Activated T-cell treated with anti-CD3 and anti-CD28 coated beads, Interleukin-2, amount 50 U/mL, for 4 hours (primary cell): ENCODE results near the gene WDR59. TPM values are rescaled to one million over a fixed set of nuclear protein-coding genes. Genes with fewer than 3 reads are reported as not detected.

Experiments
- ATAC-seq, 2 donors: fragments of 200-7000 bp; cut with Tn5 transposase; one replicate each; pipeline ENCODE4 v1.10.0; 2021
- DNase-seq: peaks from one replicate; pipeline ENCODE4 v3.0.0-alpha.2; 2020
- H3K27me3 Mint-ChIP-seq: one replicate; pipeline ENCODE4 v1.8.0; 2021; ENCODE audit warnings: low read depth, mixed read lengths
- H3K36me3 Mint-ChIP-seq: one replicate; pipeline ENCODE4 v1.8.0; 2022; ENCODE audit warnings: mixed read lengths; ENCODE audit not compliant: insufficient read depth
- H3K4me1 Mint-ChIP-seq: one replicate; pipeline ENCODE4 v1.8.0; 2021; ENCODE audit warnings: low read depth, mixed read lengths
- H3K4me3 Mint-ChIP-seq: one replicate; pipeline ENCODE4 v1.8.0; 2021; ENCODE audit warnings: mild to moderate bottlenecking, moderate library complexity, mixed read lengths
- H3K9me3 Mint-ChIP-seq: one replicate; pipeline ENCODE4 v1.8.0; 2021; ENCODE audit warnings: mixed read lengths
- total RNA-seq, 3 donors: library from RNA; stranded (reverse); gene quantifications; one replicate each; pipeline ENCODE4 v1.2.1, GENCODE V29; 2021

WDR59 gene
- total RNA-seq, 3 donors from 2014 or later, result 49.3 to 61.8 (median 58.4) TPM

GRCh38 chr16:74888888-74889287, 96.0 kb downstream of the WDR59 start:
- ATAC-seq (no peak), DNase-seq (no peak)
- H3K9me3 Mint-ChIP-seq, result no peaks in the 10 kb centered on the region
- H3K27me3 Mint-ChIP-seq, result no peaks in the 10 kb centered on the region
- H3K4me3 Mint-ChIP-seq, result no peak overlapping the region
- peaks cover 57% of the 10 kb centered on the region for H3K36me3 Mint-ChIP-seq
- peaks cover 10% of the 10 kb centered on the region for H3K4me1 Mint-ChIP-seq

DNA sequence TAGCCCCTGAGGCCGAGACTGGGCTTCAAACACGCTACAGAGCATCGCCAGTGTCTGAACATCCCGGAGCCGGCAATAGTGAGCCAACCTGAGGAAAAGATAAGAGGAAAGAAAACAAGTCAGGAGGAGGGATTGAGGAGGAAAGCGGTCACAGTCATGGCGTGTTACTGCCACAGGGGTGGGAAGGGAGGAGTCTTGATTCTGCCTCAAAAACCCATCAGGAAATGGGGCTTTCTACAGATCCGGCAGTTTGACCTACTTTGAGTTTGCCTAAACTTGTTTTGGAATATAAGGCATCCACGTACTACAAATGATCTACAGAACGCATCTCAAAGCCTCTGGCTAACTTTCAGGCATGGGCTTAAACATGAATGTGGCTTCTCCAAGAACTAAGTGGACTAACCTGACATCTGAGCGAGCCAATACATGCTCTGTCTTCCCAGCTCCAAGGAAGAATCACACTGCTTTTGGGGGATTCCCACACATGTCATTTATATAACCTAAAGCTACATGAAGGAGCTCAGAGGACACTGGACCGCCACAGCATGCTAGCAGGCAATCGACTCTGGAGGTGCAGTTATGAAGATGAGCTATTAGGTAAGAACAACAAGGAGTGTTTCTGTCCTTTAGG, 96.6 kb downstream of the WDR59 start:
- DNase-seq (no peak), ATAC-seq (no peak)
- H3K27me3 Mint-ChIP-seq, result no peaks in the 10 kb centered on the region
- H3K4me3 Mint-ChIP-seq, result peak overlapping the region; percentile 35
- H3K36me3 Mint-ChIP-seq, result peaks cover 58% of the 10 kb centered on the region
- H3K9me3 Mint-ChIP-seq, result no peaks in the 10 kb centered on the region
- peaks cover 10% of the 10 kb centered on the region for H3K4me1 Mint-ChIP-seq

DNA sequence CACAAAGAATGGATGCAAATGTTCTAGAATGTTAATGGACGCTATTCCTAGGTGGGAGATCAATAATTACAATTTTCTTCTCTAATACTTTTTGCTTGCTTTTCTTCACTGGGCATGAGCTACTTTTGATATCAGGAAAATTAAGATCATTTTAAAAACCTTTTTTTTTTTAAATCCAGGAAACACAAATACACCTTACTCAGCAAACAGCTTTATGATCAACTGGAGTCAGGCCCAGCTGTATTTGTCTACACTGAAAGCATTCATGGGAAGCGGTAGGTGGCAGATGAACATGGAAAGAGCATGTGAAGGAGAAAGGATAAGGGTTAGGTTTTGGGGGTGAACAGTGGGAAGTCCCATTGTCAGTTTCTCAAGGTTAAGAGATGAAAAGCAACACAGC, 97.8 kb downstream of the WDR59 start:
- Mint-ChIP-seq H3K27me3 (no peaks in the 10 kb centered on the region), H3K9me3 (no peaks in the 10 kb centered on the region), H3K4me1 (peaks cover 10% of the 10 kb centered on the region), H3K4me3 (no peak overlapping the region), H3K36me3 (peaks cover 55% of the 10 kb centered on the region)
- DNase-seq (no peak), ATAC-seq (no peak)

- Mint-ChIP-seq H3K36me3 (peaks cover 33% of the 10 kb centered on the region), H3K27me3 (no peaks in the 10 kb centered on the region), H3K9me3 (no peaks in the 10 kb centered on the region), H3K4me3 (no peak overlapping the region), H3K4me1 (peaks cover 4% of the 10 kb centered on the region)
- DNase-seq (no peak), ATAC-seq (no peak)
Observed at GRCh38 chr16:74877706-74878105, 107.2 kb downstream of the WDR59 start.

DNA sequence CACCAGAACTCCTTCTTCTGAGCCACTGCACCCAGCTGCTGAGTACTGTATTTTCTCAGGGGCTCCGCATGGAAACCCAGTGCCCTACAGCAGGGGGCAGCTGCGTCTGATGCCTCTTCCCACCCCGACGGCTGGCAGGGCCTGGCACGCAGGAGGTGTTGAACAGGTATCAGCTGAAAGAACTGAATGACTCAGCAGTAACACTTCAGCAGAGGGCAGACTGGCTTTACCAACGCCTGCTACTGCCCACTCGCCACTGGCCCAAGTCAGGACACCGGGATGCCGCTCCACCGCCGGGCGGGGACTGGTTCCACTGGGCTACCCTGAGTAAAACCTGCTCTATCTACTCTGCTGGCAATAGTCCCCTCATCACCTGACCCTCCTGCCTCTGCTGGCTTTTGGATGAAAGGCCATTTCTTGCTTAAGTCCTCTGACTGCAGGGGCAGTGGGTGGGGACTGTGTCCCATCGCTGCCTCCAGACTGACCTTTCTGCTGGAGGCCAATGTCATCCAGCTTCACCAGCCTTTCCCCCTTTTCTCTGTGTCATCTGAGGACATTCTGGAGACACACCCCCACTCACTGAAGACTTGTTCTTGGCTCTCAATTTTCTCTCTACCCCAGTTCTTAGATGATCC, 109.9 kb downstream of the WDR59 start:
- Mint-ChIP-seq H3K4me3 (no peak overlapping the region), H3K4me1 (peaks cover 4% of the 10 kb centered on the region), H3K36me3 (peaks cover 32% of the 10 kb centered on the region), H3K9me3 (no peaks in the 10 kb centered on the region), H3K27me3 (no peaks in the 10 kb centered on the region)
- no peak for DNase-seq
- ATAC-seq, result no peak

GRCh38 chr16:74874123-74874522, 110.8 kb downstream of the WDR59 start:
- Mint-ChIP-seq H3K36me3 (peaks cover 30% of the 10 kb centered on the region), H3K9me3 (no peaks in the 10 kb centered on the region), H3K4me1 (peaks cover 8% of the 10 kb centered on the region), H3K27me3 (no peaks in the 10 kb centered on the region), H3K4me3 (no peak overlapping the region)
- ATAC-seq (no peak), DNase-seq (no peak)

GRCh38 chr16:74872302-74872701, 112.6 kb downstream of the WDR59 start:
- H3K4me3 Mint-ChIP-seq, result no peak overlapping the region

DNA sequence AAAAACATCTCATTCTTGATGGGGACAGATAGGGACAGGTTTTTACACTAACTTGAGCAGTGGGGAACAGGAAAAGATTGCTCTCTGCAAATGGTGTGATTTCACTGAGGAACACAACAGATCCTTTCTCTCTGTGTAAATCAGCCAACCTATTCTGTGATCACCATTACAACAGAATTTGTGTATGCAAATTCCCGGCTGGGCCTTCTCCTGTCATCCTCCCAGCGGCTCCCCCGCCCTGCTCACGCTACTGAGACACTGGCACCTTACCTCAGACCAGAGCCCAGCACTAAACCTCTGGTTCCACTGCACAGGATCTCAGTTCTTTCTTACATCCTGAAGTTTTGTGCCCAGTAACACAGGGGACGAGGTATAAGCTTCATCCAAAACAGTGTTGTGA, 113.3 kb downstream of the WDR59 start:
- ATAC-seq, result no peak
- no peaks in the 10 kb centered on the region for H3K27me3 Mint-ChIP-seq
- H3K4me3 Mint-ChIP-seq, result no peak overlapping the region
- H3K4me1 Mint-ChIP-seq, result peaks cover 25% of the 10 kb centered on the region
- no peak for DNase-seq
- peaks cover 22% of the 10 kb centered on the region for H3K36me3 Mint-ChIP-seq
- no peaks in the 10 kb centered on the region for H3K9me3 Mint-ChIP-seq

More at GRCh38 chr16:74872302-74872701, 112.6 kb downstream of the WDR59 start:
- Mint-ChIP-seq H3K27me3 (no peaks in the 10 kb centered on the region), H3K36me3 (peaks cover 25% of the 10 kb centered on the region), H3K9me3 (no peaks in the 10 kb centered on the region), H3K4me1 (peaks cover 25% of the 10 kb centered on the region)
- no peak for ATAC-seq
- DNase-seq, result no peak

GRCh38 chr16:74868501-74868900, 116.4 kb downstream of the WDR59 start:
- H3K4me1 Mint-ChIP-seq, result peaks cover 21% of the 10 kb centered on the region
- ATAC-seq (peak in 1 of 2 donors; percentile 54), DNase-seq (no peak)
- H3K9me3 Mint-ChIP-seq, result no peaks in the 10 kb centered on the region
- H3K4me3 Mint-ChIP-seq, result peak overlapping the region; percentile 43
- no peaks in the 10 kb centered on the region for H3K27me3 Mint-ChIP-seq
- peaks cover 3% of the 10 kb centered on the region for H3K36me3 Mint-ChIP-seq

DNA sequence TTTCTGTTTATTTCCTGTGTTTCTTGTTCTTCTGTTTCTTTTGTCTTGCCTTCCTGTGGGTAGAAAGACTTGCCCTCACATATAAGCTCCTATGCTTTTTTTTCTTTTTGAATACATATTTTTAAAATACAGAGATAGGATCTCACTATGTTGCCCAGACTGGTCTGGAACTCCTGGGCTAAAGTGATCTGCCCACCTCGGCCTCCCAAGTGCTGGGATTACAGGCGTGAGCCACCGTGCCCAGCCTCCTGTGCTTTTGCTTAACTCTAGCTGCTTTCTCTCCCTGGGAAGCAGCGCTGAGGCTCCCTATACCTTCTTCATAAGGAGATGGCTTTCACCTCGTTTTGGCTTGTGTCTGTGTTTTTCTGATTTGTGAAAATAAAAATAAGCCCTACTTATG, 116.9 kb downstream of the WDR59 start:
- Mint-ChIP-seq H3K9me3 (no peaks in the 10 kb centered on the region), H3K4me3 (no peak overlapping the region), H3K36me3 (peaks cover 3% of the 10 kb centered on the region), H3K4me1 (peaks cover 21% of the 10 kb centered on the region), H3K27me3 (no peaks in the 10 kb centered on the region)
- ATAC-seq, result no peak
- no peak for DNase-seq

DNA sequence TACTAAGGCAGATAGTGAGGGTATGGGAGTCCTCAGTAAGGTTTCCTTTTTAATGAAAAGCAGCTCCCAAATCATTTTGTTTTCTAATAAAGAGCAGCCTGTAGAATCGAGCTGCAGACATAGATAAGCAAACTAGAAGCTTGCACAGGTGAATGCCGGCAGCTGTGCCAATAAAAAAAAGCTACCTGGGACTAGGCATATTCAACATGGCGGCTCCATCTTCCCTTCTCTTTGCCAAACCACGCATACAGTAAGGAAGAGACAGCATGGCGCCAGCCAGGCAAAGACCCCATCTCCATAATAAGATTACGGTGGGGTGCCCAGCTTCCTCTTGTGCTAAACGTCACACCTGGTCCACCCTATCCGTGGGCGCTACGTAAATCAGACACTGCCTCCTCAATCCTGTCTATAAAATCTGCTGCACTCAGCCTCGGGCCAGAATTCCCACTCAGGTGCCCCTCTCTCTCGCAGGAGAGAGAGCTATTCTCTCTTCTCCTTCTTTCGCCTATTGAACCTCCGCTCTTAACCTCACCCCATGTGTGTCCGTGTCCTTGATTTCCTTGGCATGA, 117.6 kb downstream of the WDR59 start:
- H3K27me3 Mint-ChIP-seq, result no peaks in the 10 kb centered on the region
- H3K4me1 Mint-ChIP-seq, result peaks cover 24% of the 10 kb centered on the region
- H3K4me3 Mint-ChIP-seq, result no peak overlapping the region
- ATAC-seq (no peak), DNase-seq (no peak)
- H3K9me3 Mint-ChIP-seq, result no peaks in the 10 kb centered on the region
- peaks cover 3% of the 10 kb centered on the region for H3K36me3 Mint-ChIP-seq

GRCh38 chr16:74865922-74866598, 118.9 kb downstream of the WDR59 start:
- DNase-seq, result no peak
- Mint-ChIP-seq H3K9me3 (no peaks in the 10 kb centered on the region), H3K36me3 (no peaks in the 10 kb centered on the region), H3K4me1 (peaks cover 24% of the 10 kb centered on the region), H3K4me3 (no peak overlapping the region), H3K27me3 (no peaks in the 10 kb centered on the region)
- ATAC-seq, result no peak

DNA sequence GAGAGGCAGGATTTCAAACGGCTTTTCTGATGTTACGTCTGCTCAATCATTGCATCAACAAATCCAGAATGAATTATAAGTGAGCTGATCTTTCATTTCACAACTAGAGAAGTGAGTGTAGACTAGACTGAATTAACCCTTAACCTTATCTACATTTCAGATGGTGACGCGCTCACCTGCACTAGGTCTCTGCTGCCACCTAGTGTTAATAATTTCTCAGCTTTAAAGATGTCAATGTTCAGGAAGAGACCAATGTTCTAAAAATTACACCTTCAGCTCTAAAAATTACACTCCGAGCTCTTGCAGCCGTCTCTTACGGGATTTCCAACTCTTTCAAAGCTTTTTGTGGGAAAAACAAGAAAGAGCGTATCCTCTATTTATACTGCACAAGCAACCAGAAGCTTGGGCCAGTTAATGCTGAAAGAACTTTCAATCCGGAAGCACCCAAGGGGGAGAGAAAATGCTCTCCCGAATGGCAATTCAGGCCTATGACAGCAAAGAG, 122.1 kb downstream of the WDR59 start:
- Mint-ChIP-seq H3K27me3 (no peaks in the 10 kb centered on the region), H3K9me3 (no peaks in the 10 kb centered on the region), H3K4me1 (peaks cover 7% of the 10 kb centered on the region), H3K36me3 (no peaks in the 10 kb centered on the region), H3K4me3 (no peak overlapping the region)
- DNase-seq (no peak), ATAC-seq (peak in 1 of 2 donors; percentile 38)

DNA sequence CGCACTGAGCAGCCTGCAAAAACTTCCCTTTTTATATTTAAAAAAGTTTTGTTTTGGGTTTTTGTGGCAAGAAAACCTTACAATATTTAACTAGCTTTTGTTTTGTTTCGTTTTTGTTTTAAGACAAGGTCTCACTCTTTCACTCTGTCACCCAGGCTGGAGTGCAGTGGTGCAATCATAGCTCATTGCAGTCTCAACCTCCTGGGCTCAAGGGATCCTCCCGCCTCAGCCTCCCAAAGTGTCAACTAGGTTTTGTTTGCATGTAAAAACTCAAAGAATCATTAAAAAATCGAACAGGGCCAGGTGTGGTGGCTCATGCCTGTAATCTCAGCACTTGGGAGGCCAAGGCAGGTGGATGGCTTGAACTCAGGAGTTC, 132.4 kb downstream of the WDR59 start:
- ATAC-seq, result no peak
- no peaks in the 10 kb centered on the region for H3K4me1 Mint-ChIP-seq
- H3K36me3 Mint-ChIP-seq, result no peaks in the 10 kb centered on the region
- no peaks in the 10 kb centered on the region for H3K27me3 Mint-ChIP-seq
- DNase-seq, result no peak
- H3K4me3 Mint-ChIP-seq, result no peak overlapping the region
- no peaks in the 10 kb centered on the region for H3K9me3 Mint-ChIP-seq
